ENCODE data around the gene RBFOX2.

Gene RBFOX2

DNA sequence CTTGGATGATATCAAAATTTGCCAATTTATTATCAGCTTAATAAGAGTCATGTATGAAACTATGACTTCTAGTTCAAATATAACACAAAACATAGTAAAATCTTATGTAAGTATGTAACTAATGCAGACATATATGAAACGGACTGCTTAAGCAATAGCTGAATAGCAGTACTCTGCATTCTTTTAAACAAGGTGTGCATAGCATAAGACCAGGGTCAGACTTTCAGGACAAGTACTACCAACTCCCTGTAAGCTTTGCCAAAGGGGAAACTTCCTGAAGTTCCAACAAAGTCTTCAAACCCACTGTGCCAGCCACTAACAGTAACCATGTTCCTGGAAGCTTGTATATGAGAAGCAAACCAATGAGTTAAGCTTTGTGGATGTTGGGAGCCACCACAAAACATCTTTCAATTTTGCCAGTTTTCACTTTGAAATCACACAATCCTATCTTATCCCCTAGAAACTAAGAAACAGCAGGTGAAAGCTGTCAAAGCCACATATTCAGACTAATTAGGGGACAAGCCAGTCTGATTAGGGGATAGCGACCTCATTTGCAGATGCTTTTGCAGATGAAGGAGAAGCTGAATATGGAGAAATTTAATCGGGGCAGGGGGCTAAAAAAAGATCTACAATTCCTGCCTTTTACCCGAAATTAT lies 13.3 kb downstream of the RBFOX2 start:
- TF ChIP-seq SIN3A (IDR thresholded peaks at IDR 0.05; ENCODE audit: borderline replicate concordance, insufficient read depth, low read length) (no peak), POLR2AphosphoS5 (IDR thresholded peaks at IDR 0.05; ENCODE audit: low read depth, low read length) (no peak), TAF1 (IDR thresholded peaks at IDR 0.05; ENCODE audit: borderline replicate concordance, insufficient read depth, low read length) (no peak), FOXP2 (optimal IDR thresholded peaks at IDR 0.05; ENCODE audit: borderline replicate concordance, extremely low read depth, extremely low read length, insufficient read depth) (no peak)
- TF ChIP-seq, protein P1, sequence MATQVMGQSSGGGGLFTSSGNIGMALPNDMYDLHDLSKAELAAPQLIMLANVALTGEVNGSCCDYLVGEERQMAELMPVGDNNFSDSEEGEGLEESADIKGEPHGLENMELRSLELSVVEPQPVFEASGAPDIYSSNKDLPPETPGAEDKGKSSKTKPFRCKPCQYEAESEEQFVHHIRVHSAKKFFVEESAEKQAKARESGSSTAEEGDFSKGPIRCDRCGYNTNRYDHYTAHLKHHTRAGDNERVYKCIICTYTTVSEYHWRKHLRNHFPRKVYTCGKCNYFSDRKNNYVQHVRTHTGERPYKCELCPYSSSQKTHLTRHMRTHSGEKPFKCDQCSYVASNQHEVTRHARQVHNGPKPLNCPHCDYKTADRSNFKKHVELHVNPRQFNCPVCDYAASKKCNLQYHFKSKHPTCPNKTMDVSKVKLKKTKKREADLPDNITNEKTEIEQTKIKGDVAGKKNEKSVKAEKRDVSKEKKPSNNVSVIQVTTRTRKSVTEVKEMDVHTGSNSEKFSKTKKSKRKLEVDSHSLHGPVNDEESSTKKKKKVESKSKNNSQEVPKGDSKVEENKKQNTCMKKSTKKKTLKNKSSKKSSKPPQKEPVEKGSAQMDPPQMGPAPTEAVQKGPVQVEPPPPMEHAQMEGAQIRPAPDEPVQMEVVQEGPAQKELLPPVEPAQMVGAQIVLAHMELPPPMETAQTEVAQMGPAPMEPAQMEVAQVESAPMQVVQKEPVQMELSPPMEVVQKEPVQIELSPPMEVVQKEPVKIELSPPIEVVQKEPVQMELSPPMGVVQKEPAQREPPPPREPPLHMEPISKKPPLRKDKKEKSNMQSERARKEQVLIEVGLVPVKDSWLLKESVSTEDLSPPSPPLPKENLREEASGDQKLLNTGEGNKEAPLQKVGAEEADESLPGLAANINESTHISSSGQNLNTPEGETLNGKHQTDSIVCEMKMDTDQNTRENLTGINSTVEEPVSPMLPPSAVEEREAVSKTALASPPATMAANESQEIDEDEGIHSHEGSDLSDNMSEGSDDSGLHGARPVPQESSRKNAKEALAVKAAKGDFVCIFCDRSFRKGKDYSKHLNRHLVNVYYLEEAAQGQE (IDR thresholded peaks at IDR 0.05; ENCODE audit: insufficient read depth in 1 of 2, low read depth in 2 of 2, low read length in 2 of 2), result no peak

- TF ChIP-seq, protein P1 (IDR thresholded peaks at IDR 0.05; ENCODE audit: insufficient read depth in 1 of 2, low read depth in 2 of 2, low read length in 2 of 2), result no peak
- TF ChIP-seq TAF1 (IDR thresholded peaks at IDR 0.05; ENCODE audit: borderline replicate concordance, insufficient read depth, low read length) (no peak), FOXP2 (optimal IDR thresholded peaks at IDR 0.05; ENCODE audit: borderline replicate concordance, extremely low read depth, extremely low read length, insufficient read depth) (no peak), SIN3A (IDR thresholded peaks at IDR 0.05; ENCODE audit: borderline replicate concordance, insufficient read depth, low read length) (no peak), POLR2AphosphoS5 (IDR thresholded peaks at IDR 0.05; ENCODE audit: low read depth, low read length) (no peak)
Observed at GRCh38 chr22:36014546-36015074, 14.0 kb downstream of the RBFOX2 start.

DNA sequence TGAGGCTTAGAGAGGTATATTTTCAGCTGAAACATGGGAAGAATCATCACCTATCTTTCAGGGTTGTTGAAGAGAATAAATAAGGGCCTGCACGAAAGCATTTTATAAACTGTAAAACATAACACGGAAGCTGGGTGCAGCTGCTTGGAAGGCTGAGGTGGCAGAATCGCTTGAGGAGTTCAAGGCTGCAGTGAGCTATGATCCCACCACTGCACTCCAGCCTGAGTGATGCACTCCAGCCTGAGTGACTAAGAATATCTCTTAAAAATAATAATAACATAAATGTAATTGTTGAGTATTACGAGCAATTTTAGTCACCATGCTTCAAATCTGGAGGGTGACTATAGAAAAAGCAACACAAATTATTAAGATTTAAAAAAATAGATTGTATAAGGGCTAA lies 16.3 kb downstream of the RBFOX2 start:
- TF ChIP-seq POLR2AphosphoS5 (IDR thresholded peaks at IDR 0.05; ENCODE audit: low read depth, low read length) (no peak), FOXP2 (optimal IDR thresholded peaks at IDR 0.05; ENCODE audit: borderline replicate concordance, extremely low read depth, extremely low read length, insufficient read depth) (no peak)

DNA sequence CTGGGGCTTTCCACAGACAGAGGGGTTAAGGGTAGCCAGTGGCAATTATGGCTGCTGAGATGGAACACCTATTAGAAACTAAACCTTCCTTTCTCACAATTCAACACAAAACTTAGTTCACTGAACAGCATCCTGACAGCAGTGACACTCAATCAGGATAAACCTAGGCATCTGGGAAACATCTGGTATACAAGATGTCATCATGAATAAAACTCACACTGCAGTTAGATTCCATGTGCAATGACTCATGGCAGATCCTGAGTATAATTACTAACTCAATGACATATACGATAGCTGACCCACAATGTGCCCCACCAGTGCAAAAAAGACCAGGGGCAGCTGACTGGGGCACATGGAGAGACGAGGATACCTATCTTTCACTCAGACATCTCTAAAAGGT lies 17.7 kb downstream of the RBFOX2 start:
- TF ChIP-seq FOXP2 (optimal IDR thresholded peaks at IDR 0.05; ENCODE audit: borderline replicate concordance, extremely low read depth, extremely low read length, insufficient read depth) (no peak), SIN3A (IDR thresholded peaks at IDR 0.05; ENCODE audit: borderline replicate concordance, insufficient read depth, low read length) (no peak), POLR2AphosphoS5 (IDR thresholded peaks at IDR 0.05; ENCODE audit: low read depth, low read length) (no peak), TAF1 (IDR thresholded peaks at IDR 0.05; ENCODE audit: borderline replicate concordance, insufficient read depth, low read length) (no peak)
- TF ChIP-seq, protein P1 (IDR thresholded peaks at IDR 0.05; ENCODE audit: insufficient read depth in 1 of 2, low read depth in 2 of 2, low read length in 2 of 2), result no peak

GRCh38 chr22:36010090-36010489 lies 18.5 kb downstream of the RBFOX2 start:
- TF ChIP-seq TAF1 (IDR thresholded peaks at IDR 0.05; ENCODE audit: borderline replicate concordance, insufficient read depth, low read length) (no peak), FOXP2 (optimal IDR thresholded peaks at IDR 0.05; ENCODE audit: borderline replicate concordance, extremely low read depth, extremely low read length, insufficient read depth) (no peak), SIN3A (IDR thresholded peaks at IDR 0.05; ENCODE audit: borderline replicate concordance, insufficient read depth, low read length) (no peak), POLR2AphosphoS5 (IDR thresholded peaks at IDR 0.05; ENCODE audit: low read depth, low read length) (no peak)
- TF ChIP-seq, protein P1 (IDR thresholded peaks at IDR 0.05; ENCODE audit: insufficient read depth in 1 of 2, low read depth in 2 of 2, low read length in 2 of 2), result no peak
